HEK293 (cell line): ENCODE measurements around the gene NISCH.

Experiments
- KLF16 ChIP-seq: fragments of 450-650 bp; formaldehyde crosslinking; IDR thresholded peaks from 2 replicates; pipeline ENCODE4 v1.5.1; 2017; ENCODE audit warnings: missing biosample characterization, missing genetic modification characterization
- ZNF221 ChIP-seq: fragments of 450-650 bp; formaldehyde crosslinking; IDR thresholded peaks from 2 replicates; pipeline ENCODE4 v1.5.1; 2017; ENCODE audit warnings: missing biosample characterization, missing genetic modification characterization, borderline replicate concordance

GRCh38 chr3:52461874-52462273 is 6.5 kb downstream of the NISCH start:
- TF ChIP-seq ZNF221 (tag by site-specific recombination) (no peak), KLF16 (no peak)
